ENCODE results near the gene VMP1. TPM values are rescaled to one million over a fixed set of nuclear protein-coding genes. Genes with fewer than 3 reads are reported as not detected.

VMP1 gene
- total RNA-seq, 2 experiments from 2014 or later = 29.2 to 38.0 TPM

DNA sequence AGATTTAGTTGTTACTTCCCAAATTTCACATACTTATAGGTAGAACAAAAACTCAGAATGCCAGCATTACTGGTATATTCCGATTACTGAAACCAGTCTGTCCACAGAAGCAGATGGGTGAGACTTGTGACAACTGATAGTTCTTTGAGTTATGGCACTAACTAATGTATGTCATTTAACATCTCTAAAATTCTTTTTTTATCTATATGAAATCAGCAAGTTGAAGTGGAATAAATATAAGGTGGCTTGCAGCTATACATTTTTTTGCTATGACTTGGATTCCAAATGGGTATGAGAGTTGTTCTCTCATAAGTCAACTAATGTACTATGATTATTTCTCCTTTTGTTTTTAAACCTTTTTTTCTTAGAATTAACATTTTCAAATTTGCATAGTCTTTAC, 69.1 kb downstream of the VMP1 start:
- no peaks in the 10 kb centered on the region for H3K9me2 ChIP-seq (ENCODE audit: insufficient read depth, low read length)
- ChIA-PET POLR2A (interaction anchor here (0.6 kb wide), 1 partner anchor 100 kb away, joined by 3 read pairs; no protein-coding TSS in a partner anchor), CTCF (ENCODE audit: unreplicated experiment) (no interaction called here)
- no peaks in the 10 kb centered on the region for H3K79me2 ChIP-seq (ENCODE audit: insufficient read depth, low read depth, low read length)
- no peak for DNase-seq (ENCODE audit: low spot score)
- TF ChIP-seq EZH2phosphoT487 (IDR thresholded peaks at IDR 0.05; ENCODE audit: borderline replicate concordance, low read depth, low read length) = no peak
- no peaks in the 10 kb centered on the region for H4K20me1 ChIP-seq (ENCODE audit: insufficient read depth, low read length)
- H3K4me3 ChIP-seq (ENCODE audit: low read depth, low read length, poor library complexity, severe bottlenecking) = no peak overlapping the region
- no peak overlapping the region for H2AFZ ChIP-seq (ENCODE audit: low read length)
- H3K27ac ChIP-seq (ENCODE audit: low read depth, low read length, poor library complexity, severe bottlenecking) = no peak overlapping the region
- H3K36me3 ChIP-seq (ENCODE audit: insufficient read depth, low read length) = peaks cover 55% of the 10 kb centered on the region
- H3K4me2 ChIP-seq (ENCODE audit: low read length) = no peak overlapping the region
- BruUV-seq (replicated peaks) = no TSS peak
- intact Hi-C loops (cut with micrococcal nuclease; ENCODE audit: unreplicated experiment) = no loop called here
- H3K4me1 ChIP-seq (ENCODE audit: insufficient read depth, low read length, poor library complexity, severe bottlenecking) = no peaks in the 10 kb centered on the region
- H3K9me3 ChIP-seq (ENCODE audit: low read length) = peaks cover 8% of the 10 kb centered on the region; the same call in 1 of the 2 replicates

DNA sequence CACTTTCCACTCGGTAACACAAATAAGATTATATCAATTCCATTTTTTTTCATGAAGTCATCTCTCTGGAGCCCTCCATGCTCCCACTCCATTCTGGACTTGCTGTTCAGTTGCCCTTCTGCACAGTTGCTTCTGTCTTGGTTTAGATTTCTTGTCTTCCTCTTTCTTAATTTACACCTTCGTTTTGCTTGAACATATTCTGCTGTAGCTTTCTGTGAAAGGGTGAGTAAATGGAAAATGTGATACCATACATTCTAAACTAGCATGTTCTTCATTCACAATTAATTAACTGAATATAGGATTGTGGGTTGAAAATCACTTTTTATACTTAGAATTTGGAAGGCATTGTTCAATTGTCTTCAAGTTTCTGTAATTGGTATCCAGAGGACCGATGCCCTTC, 69.6 kb downstream of the VMP1 start:
- H3K79me2 ChIP-seq (ENCODE audit: insufficient read depth, low read depth, low read length) = no peaks in the 10 kb centered on the region
- H3K27ac ChIP-seq (ENCODE audit: low read depth, low read length, poor library complexity, severe bottlenecking) = no peak overlapping the region
- H2AFZ ChIP-seq (ENCODE audit: low read length) = no peak overlapping the region
- H3K4me3 ChIP-seq (ENCODE audit: low read depth, low read length, poor library complexity, severe bottlenecking) = no peak overlapping the region
- no peaks in the 10 kb centered on the region for H3K4me1 ChIP-seq (ENCODE audit: insufficient read depth, low read length, poor library complexity, severe bottlenecking)
- H3K36me3 ChIP-seq (ENCODE audit: insufficient read depth, low read length) = peaks cover 52% of the 10 kb centered on the region
- no peak for DNase-seq (ENCODE audit: low spot score)
- H3K9me2 ChIP-seq (ENCODE audit: insufficient read depth, low read length) = no peaks in the 10 kb centered on the region
- intact Hi-C loops (cut with micrococcal nuclease; ENCODE audit: unreplicated experiment) = no loop called here
- H4K20me1 ChIP-seq (ENCODE audit: insufficient read depth, low read length) = no peaks in the 10 kb centered on the region
- peaks cover 8% of the 10 kb centered on the region; the same call in 1 of the 2 replicates for H3K9me3 ChIP-seq (ENCODE audit: low read length)
- POLR2A ChIA-PET = interaction anchor here (0.7 kb wide), 1 partner anchor 264 kb away, joined by 3 read pairs; no protein-coding TSS in a partner anchor
- CTCF ChIA-PET (ENCODE audit: unreplicated experiment) = no interaction called here
- no TSS peak for BruUV-seq (replicated peaks)
- H3K4me2 ChIP-seq (ENCODE audit: low read length) = no peak overlapping the region
- no peak for TF ChIP-seq EZH2phosphoT487 (IDR thresholded peaks at IDR 0.05; ENCODE audit: borderline replicate concordance, low read depth, low read length)
- TF ChIP-seq, protein P1, sequence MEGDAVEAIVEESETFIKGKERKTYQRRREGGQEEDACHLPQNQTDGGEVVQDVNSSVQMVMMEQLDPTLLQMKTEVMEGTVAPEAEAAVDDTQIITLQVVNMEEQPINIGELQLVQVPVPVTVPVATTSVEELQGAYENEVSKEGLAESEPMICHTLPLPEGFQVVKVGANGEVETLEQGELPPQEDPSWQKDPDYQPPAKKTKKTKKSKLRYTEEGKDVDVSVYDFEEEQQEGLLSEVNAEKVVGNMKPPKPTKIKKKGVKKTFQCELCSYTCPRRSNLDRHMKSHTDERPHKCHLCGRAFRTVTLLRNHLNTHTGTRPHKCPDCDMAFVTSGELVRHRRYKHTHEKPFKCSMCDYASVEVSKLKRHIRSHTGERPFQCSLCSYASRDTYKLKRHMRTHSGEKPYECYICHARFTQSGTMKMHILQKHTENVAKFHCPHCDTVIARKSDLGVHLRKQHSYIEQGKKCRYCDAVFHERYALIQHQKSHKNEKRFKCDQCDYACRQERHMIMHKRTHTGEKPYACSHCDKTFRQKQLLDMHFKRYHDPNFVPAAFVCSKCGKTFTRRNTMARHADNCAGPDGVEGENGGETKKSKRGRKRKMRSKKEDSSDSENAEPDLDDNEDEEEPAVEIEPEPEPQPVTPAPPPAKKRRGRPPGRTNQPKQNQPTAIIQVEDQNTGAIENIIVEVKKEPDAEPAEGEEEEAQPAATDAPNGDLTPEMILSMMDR (conservative IDR thresholded peaks at IDR 0.05; ENCODE audit: low read length) = no peak

DNA sequence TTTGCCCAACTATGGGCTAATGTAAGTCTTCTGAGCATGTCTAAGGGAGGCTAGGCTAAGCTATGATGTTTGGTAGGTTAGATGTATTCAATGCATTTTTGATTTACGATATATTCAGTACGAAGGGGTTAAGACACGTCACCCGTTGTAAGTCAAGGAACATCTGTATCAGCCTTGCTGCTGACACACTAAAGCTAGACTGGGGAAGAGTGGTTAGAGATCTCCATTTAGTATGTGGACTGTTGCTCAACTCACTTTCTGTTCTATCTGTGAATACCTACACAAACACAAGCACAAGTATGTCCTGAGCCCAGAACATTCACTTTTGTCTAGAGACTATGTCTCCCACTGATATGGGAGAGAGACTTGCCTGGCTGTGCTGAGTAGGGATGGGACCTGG, 71.5 kb downstream of the VMP1 start:
- intact Hi-C loops (cut with micrococcal nuclease; ENCODE audit: unreplicated experiment) = no loop called here
- no peak overlapping the region for H3K4me3 ChIP-seq (ENCODE audit: low read depth, low read length, poor library complexity, severe bottlenecking)
- no peak overlapping the region for H2AFZ ChIP-seq (ENCODE audit: low read length)
- DNase-seq (ENCODE audit: low spot score) = no peak
- CTCF ChIA-PET (ENCODE audit: unreplicated experiment) = no interaction called here
- H3K9me3 ChIP-seq (ENCODE audit: low read length) = peaks cover 8% of the 10 kb centered on the region; the same call in 1 of the 2 replicates
- POLR2A ChIA-PET = interaction anchor here (0.6 to 1.5 kb wide), 2 partner anchors 10 to 90 kb away, joined by 3 to 5 read pairs; no protein-coding TSS in a partner anchor
- no peaks in the 10 kb centered on the region for H3K9me2 ChIP-seq (ENCODE audit: insufficient read depth, low read length)
- H3K4me1 ChIP-seq (ENCODE audit: insufficient read depth, low read length, poor library complexity, severe bottlenecking) = peaks cover 17% of the 10 kb centered on the region
- no peak overlapping the region for H3K4me2 ChIP-seq (ENCODE audit: low read length)
- H4K20me1 ChIP-seq (ENCODE audit: insufficient read depth, low read length) = no peaks in the 10 kb centered on the region
- no TSS peak for BruUV-seq (replicated peaks)
- H3K79me2 ChIP-seq (ENCODE audit: insufficient read depth, low read depth, low read length) = no peaks in the 10 kb centered on the region
- H3K36me3 ChIP-seq (ENCODE audit: insufficient read depth, low read length) = peaks cover 41% of the 10 kb centered on the region
- no peak overlapping the region for H3K27ac ChIP-seq (ENCODE audit: low read depth, low read length, poor library complexity, severe bottlenecking)
- no peak for TF ChIP-seq EZH2phosphoT487 (IDR thresholded peaks at IDR 0.05; ENCODE audit: borderline replicate concordance, low read depth, low read length)
- TF ChIP-seq, protein P1 (conservative IDR thresholded peaks at IDR 0.05; ENCODE audit: low read length) = no peak

Data from OCI-LY7 (cell line).